ENCODE measurements around the gene HAVCR1. TPM values are rescaled to one million over a fixed set of nuclear protein-coding genes. Genes with fewer than 3 reads are reported as not detected.

HAVCR1 gene
- total and polyA plus RNA-seq, 2 of the 13 experiments (the other 11 are each of a cell fraction or from before 2014, with no cell fraction given), result 0.93 to 12.3 TPM

DNA sequence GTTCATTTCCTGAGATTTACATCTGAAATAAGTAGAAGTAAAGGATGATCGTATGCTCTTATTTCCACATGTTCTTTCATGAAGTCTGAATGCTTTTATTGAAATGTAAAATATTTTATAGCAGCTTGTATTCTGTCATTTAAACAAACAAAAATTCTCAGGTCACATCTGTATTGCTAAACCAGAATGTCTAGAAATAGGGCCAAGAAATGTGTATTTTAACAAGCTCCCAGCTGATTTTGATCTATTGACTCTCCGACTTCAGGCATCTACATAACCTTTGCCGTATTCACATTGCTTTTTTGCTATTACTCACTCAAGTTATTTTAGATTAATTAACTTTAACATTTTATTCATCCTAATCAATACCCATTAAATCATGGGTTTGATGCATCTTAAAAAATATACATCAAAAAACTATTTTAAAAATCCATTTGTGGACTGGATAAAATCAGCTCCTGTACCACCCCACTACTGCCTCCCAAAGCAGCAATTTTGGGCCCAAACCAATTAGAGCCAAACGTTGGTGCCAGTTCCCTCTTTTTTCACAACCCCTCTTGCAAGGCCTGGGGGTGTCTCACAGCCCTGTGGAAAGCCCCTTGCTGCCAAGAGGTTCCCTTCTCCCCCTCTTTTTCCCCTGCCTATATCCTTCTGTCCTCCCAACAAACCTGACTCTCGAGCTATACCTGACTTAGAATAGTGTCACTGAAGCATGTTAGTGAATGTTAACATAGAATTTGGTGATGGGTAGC lies 34.5 kb downstream of the HAVCR1 start (continued):
- no peak for TF ChIP-seq CREM (IDR thresholded peaks at IDR 0.05)
- TF ChIP-seq CREM (CRISPR knock-in tag; IDR thresholded peaks at IDR 0.05), result no peak
- no peak for TF ChIP-seq MTF2 (CRISPR knock-in tag; IDR thresholded peaks at IDR 0.05; ENCODE audit: borderline replicate concordance)
- TF ChIP-seq GABPA (IDR thresholded peaks at IDR 0.05; ENCODE audit: low read depth, low read length), result no peak
- TF ChIP-seq GABPA (CRISPR knock-in tag; IDR thresholded peaks at IDR 0.05; ENCODE audit: low read depth), result no peak

DNA sequence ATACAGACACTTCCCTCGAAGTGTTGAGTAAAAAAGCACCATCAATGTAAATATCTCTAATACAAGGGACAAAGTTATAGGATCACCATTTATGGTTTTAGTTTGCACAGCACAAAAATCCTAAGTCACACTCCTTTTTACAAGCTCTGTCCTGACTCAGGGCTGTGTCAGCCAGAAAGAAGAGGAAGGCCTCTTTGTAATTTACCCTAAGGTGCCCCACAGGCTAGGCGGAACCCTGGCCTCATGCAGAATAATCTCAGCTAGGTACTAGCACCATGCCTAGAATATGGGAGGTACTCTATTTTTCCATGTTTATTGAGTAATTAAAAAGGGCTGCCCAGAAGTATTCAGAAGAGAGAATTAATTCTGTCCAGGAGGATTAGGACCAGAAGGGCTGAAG lies 36.9 kb downstream of the HAVCR1 start:
- no peak for FAIRE-seq
- H4K20me1 ChIP-seq (ENCODE audit: insufficient read depth, low read length), result no peaks in the 10 kb centered on the region
- no peak overlapping the region for H3K9ac ChIP-seq (ENCODE audit: insufficient read depth, low read depth, low read length)
- BruUV-seq (replicated peaks), result no TSS peak
- ATAC-seq, result no peak
- no peak overlapping the region for H3K4me2 ChIP-seq (ENCODE audit: low read depth, low read length)
- H3K27me3 ChIP-seq (ENCODE audit: control insufficient read depth in 1 of 2, insufficient read depth in 2 of 2, low read length in 2 of 2), result no peaks in the 10 kb centered on the region
- ChIA-PET CTCF (ENCODE audit: low intra/inter-chr PET ratio, low total read pairs) (no interaction called here), POLR2A (no interaction called here)
- no peaks in the 10 kb centered on the region for H3K36me3 ChIP-seq (replicated peaks in 1 of 2; ENCODE audit: control insufficient read depth in 1 of 2, insufficient read depth in 2 of 2, low read length in 2 of 2)
- peaks cover 11% of the 10 kb centered on the region for H3K4me1 ChIP-seq (ENCODE audit: insufficient read depth, low read length)
- DNase-seq (ENCODE audit: low spot score), result no peak
- H3K4me3 ChIP-seq (replicated peaks in 1 of 3; ENCODE audit: insufficient read depth in 1 of 3, low read depth in 2 of 3, low read length in 3 of 3), result no peak overlapping the region
- H3K27ac ChIP-seq (ENCODE audit: extremely low read length, insufficient read depth, low read length), result no peak overlapping the region
- H3K9me3 ChIP-seq (ENCODE audit: low read length), result peaks cover 12% of the 10 kb centered on the region
- intact Hi-C loops (cut with micrococcal nuclease; ENCODE audit: unreplicated experiment), result no loop called here
- no peak overlapping the region for H2AFZ ChIP-seq (ENCODE audit: low read length)
- WGBS (ENCODE audit: low lambda C conversion rate), result 67% methylated on average over 2 of the region's 2 CpGs
- H3K79me2 ChIP-seq (ENCODE audit: insufficient read depth, low read length), result no peaks in the 10 kb centered on the region
- in situ Hi-C loops (cut with HindIII; ENCODE audit: extremely low pct_ligation_motif_present, low pct_unique_long_range_greater_than_20kb), result no loop called here
- TF ChIP-seq NRL (CRISPR knock-in tag; IDR thresholded peaks at IDR 0.05; ENCODE audit: borderline replicate concordance) (no peak), TBX2 (CRISPR knock-in tag; IDR thresholded peaks at IDR 0.05; ENCODE audit: borderline replicate concordance) (no peak), ZFY (CRISPR knock-in tag; IDR thresholded peaks at IDR 0.05) (no peak), ZBTB34 (CRISPR knock-in tag; IDR thresholded peaks at IDR 0.05) (no peak), MED1 (CRISPR knock-in tag; IDR thresholded peaks at IDR 0.05) (no peak), ARNT (IDR thresholded peaks at IDR 0.05) (no peak), IKZF1 (IDR thresholded peaks at IDR 0.05) (no peak)
- TF ChIP-seq, protein P1, sequence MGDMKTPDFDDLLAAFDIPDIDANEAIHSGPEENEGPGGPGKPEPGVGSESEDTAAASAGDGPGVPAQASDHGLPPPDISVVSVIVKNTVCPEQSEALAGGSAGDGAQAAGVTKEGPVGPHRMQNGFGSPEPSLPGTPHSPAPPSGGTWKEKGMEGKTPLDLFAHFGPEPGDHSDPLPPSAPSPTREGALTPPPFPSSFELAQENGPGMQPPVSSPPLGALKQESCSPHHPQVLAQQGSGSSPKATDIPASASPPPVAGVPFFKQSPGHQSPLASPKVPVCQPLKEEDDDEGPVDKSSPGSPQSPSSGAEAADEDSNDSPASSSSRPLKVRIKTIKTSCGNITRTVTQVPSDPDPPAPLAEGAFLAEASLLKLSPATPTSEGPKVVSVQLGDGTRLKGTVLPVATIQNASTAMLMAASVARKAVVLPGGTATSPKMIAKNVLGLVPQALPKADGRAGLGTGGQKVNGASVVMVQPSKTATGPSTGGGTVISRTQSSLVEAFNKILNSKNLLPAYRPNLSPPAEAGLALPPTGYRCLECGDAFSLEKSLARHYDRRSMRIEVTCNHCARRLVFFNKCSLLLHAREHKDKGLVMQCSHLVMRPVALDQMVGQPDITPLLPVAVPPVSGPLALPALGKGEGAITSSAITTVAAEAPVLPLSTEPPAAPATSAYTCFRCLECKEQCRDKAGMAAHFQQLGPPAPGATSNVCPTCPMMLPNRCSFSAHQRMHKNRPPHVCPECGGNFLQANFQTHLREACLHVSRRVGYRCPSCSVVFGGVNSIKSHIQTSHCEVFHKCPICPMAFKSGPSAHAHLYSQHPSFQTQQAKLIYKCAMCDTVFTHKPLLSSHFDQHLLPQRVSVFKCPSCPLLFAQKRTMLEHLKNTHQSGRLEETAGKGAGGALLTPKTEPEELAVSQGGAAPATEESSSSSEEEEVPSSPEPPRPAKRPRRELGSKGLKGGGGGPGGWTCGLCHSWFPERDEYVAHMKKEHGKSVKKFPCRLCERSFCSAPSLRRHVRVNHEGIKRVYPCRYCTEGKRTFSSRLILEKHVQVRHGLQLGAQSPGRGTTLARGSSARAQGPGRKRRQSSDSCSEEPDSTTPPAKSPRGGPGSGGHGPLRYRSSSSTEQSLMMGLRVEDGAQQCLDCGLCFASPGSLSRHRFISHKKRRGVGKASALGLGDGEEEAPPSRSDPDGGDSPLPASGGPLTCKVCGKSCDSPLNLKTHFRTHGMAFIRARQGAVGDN (CRISPR knock-in tag; IDR thresholded peaks at IDR 0.05), result no peak
